ENCODE results near the gene KSR2.
A peak's percentile ranks its signal among the peaks of the same experiment; 100 is the strongest.
"Not testable (repeated sequence)": the region's sequence is repeated elsewhere in the genome, so short reads cannot be mapped to it uniquely, and the experiment has no call there.

KSR2 gene

GRCh38 chr12:117889098-117889497 is 79.7 kb downstream of the KSR2 start:
- DNase-seq = no peak

- no peak for DNase-seq
Observed at GRCh38 chr12:117885211-117885610, 83.6 kb downstream of the KSR2 start.

GRCh38 chr12:117884161-117884560 is 84.6 kb downstream of the KSR2 start:
- DNase-seq = no peak

GRCh38 chr12:117882603-117883184 is 86.1 kb downstream of the KSR2 start:
- no peak for DNase-seq

GRCh38 chr12:117882181-117882580 is 86.6 kb downstream of the KSR2 start:
- DNase-seq = no peak

GRCh38 chr12:117881517-117881916 is 87.3 kb downstream of the KSR2 start:
- DNase-seq = no peak

GRCh38 chr12:117878605-117879004 is 90.2 kb downstream of the KSR2 start:
- no peak for DNase-seq

GRCh38 chr12:117876436-117876816 is 92.4 kb downstream of the KSR2 start:
- DNase-seq = no peak

- DNase-seq = peak; percentile 73
Observed at GRCh38 chr12:117875744-117876435, 92.9 kb downstream of the KSR2 start.

- peak; percentile 90 for DNase-seq
Observed at GRCh38 chr12:117874842-117875434, 93.9 kb downstream of the KSR2 start.

- not testable (repeated sequence) for DNase-seq
Observed at GRCh38 chr12:117874198-117874597, 94.6 kb downstream of the KSR2 start.

GRCh38 chr12:117872546-117873169 is 96.1 kb downstream of the KSR2 start:
- DNase-seq = no peak

- no peak for DNase-seq
Observed at GRCh38 chr12:117869551-117869950, 99.2 kb downstream of the KSR2 start.

GRCh38 chr12:117867348-117867747 is 101.4 kb downstream of the KSR2 start:
- DNase-seq = no peak

- no peak for DNase-seq
Observed at GRCh38 chr12:117865505-117865904, 103.3 kb downstream of the KSR2 start.

- no peak for DNase-seq
Observed at GRCh38 chr12:117863002-117863709, 105.6 kb downstream of the KSR2 start.

GRCh38 chr12:117861691-117862090 is 107.1 kb downstream of the KSR2 start:
- no peak for DNase-seq

- DNase-seq = peak; percentile 85
Observed at GRCh38 chr12:117860787-117861290, 108.0 kb downstream of the KSR2 start.

GRCh38 chr12:117860111-117860510 is 108.7 kb downstream of the KSR2 start:
- DNase-seq = no peak

- peak; percentile 43 for DNase-seq
Observed at GRCh38 chr12:117857632-117858612, 110.9 kb downstream of the KSR2 start.

- DNase-seq = not testable (repeated sequence)
Observed at GRCh38 chr12:117857139-117857538, 111.7 kb downstream of the KSR2 start.

GRCh38 chr12:117855165-117855564 is 113.6 kb downstream of the KSR2 start:
- no peak for DNase-seq
